Measurements from ENCODE around the gene CETN2.

Gene CETN2

DNA sequence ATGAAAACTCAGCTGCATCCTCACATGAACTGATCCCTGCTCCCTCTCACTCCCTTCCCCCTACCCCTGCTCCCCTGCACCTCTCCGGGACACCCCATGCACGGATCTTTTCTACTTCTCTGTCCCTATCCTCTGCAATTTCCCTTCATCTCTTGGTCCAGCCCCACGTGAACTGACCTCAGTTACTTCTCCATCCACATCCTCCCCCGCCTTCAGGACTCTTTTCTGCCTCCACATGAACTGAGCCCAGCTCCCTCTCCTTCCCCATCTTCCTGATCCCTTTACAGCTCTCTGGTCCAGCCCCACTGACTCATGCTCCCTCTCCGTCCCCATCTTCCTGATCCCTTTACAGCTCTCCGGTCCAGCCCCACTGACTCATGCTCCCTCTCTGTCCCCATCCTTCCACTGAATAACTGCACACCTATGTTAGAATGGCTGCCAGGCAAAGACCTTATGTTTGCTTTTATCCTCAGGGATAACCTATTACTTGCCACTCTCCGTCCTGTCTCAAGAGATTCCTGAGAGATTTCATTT, 5.6 kb downstream of the CETN2 start:
- no peaks in the 10 kb centered on the region for H3K27me3 ChIP-seq (ENCODE audit: control insufficient read depth, low read length)
- H3K9me2 ChIP-seq (replicated peaks; ENCODE audit: control insufficient read depth, low read length), result no peaks in the 10 kb centered on the region
- no peaks in the 10 kb centered on the region for H4K20me1 ChIP-seq (ENCODE audit: control insufficient read depth, insufficient read depth, low read depth, low read length)
- H3K4me2 ChIP-seq (ENCODE audit: low read length), result no peak overlapping the region
- no peak overlapping the region for H3K27ac ChIP-seq (ENCODE audit: low read depth, low read length)
- H3K4me3 ChIP-seq (ENCODE audit: low read length), result no peak overlapping the region
- H3K36me3 ChIP-seq (ENCODE audit: control insufficient read depth, low read length), result no peaks in the 10 kb centered on the region
- peaks cover 2% of the 10 kb centered on the region for H3K4me1 ChIP-seq (ENCODE audit: control insufficient read depth, low read length)
- no peaks in the 10 kb centered on the region for H3F3A ChIP-seq (ENCODE audit: control insufficient read depth, insufficient read depth)
- no peaks in the 10 kb centered on the region for H3K9me3 ChIP-seq (ENCODE audit: control insufficient read depth, insufficient read depth, low read length)
- H3K79me2 ChIP-seq (ENCODE audit: control insufficient read depth, low read length), result no peaks in the 10 kb centered on the region
- TF ChIP-seq, protein P1, sequence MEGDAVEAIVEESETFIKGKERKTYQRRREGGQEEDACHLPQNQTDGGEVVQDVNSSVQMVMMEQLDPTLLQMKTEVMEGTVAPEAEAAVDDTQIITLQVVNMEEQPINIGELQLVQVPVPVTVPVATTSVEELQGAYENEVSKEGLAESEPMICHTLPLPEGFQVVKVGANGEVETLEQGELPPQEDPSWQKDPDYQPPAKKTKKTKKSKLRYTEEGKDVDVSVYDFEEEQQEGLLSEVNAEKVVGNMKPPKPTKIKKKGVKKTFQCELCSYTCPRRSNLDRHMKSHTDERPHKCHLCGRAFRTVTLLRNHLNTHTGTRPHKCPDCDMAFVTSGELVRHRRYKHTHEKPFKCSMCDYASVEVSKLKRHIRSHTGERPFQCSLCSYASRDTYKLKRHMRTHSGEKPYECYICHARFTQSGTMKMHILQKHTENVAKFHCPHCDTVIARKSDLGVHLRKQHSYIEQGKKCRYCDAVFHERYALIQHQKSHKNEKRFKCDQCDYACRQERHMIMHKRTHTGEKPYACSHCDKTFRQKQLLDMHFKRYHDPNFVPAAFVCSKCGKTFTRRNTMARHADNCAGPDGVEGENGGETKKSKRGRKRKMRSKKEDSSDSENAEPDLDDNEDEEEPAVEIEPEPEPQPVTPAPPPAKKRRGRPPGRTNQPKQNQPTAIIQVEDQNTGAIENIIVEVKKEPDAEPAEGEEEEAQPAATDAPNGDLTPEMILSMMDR (IDR thresholded peaks at IDR 0.05; ENCODE audit: low read depth, low read length, poor library complexity, severe bottlenecking), result no peak
- TF ChIP-seq EZH2phosphoT487 (IDR thresholded peaks at IDR 0.05; ENCODE audit: borderline replicate concordance, low read length), result no peak

DNA sequence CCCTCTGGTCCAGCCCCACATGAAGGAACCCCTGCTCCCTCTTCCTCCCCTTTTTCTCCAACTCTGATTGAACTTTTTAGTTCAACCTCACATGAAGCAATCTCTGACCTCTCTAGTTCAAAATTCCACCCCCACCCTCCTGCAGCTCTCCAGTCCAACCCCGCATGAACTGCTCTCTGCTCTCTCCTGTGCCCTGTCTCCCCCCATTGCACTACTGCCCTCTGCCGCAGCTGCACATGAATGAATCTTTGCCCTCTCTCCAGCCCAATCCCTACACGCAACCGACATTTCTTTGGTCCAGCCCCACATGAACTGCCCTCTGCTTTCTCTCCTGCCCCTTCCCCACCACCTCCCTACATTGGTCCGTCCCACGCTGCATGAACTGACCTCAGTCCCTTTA, 6.9 kb downstream of the CETN2 start:
- Histone ChIP-seq H4K20me1 (ENCODE audit: control insufficient read depth, insufficient read depth, low read depth, low read length) (no peaks in the 10 kb centered on the region), H3K4me2 (ENCODE audit: low read length) (no peak overlapping the region), H3K4me3 (ENCODE audit: low read length) (no peak overlapping the region), H3F3A (ENCODE audit: control insufficient read depth, insufficient read depth) (no peaks in the 10 kb centered on the region), H3K9me2 (replicated peaks; ENCODE audit: control insufficient read depth, low read length) (no peaks in the 10 kb centered on the region), H3K27ac (ENCODE audit: low read depth, low read length) (no peak overlapping the region), H3K4me1 (ENCODE audit: control insufficient read depth, low read length) (no peaks in the 10 kb centered on the region; the same call in 1 of the 2 replicates), H3K27me3 (ENCODE audit: control insufficient read depth, low read length) (no peaks in the 10 kb centered on the region), H3K36me3 (ENCODE audit: control insufficient read depth, low read length) (no peaks in the 10 kb centered on the region), H3K9me3 (ENCODE audit: control insufficient read depth, insufficient read depth, low read length) (no peaks in the 10 kb centered on the region), H3K79me2 (ENCODE audit: control insufficient read depth, low read length) (no peaks in the 10 kb centered on the region)
- TF ChIP-seq, protein P1 (IDR thresholded peaks at IDR 0.05; ENCODE audit: low read depth, low read length, poor library complexity, severe bottlenecking), result no peak
- TF ChIP-seq EZH2phosphoT487 (IDR thresholded peaks at IDR 0.05; ENCODE audit: borderline replicate concordance, low read length), result no peak

DNA sequence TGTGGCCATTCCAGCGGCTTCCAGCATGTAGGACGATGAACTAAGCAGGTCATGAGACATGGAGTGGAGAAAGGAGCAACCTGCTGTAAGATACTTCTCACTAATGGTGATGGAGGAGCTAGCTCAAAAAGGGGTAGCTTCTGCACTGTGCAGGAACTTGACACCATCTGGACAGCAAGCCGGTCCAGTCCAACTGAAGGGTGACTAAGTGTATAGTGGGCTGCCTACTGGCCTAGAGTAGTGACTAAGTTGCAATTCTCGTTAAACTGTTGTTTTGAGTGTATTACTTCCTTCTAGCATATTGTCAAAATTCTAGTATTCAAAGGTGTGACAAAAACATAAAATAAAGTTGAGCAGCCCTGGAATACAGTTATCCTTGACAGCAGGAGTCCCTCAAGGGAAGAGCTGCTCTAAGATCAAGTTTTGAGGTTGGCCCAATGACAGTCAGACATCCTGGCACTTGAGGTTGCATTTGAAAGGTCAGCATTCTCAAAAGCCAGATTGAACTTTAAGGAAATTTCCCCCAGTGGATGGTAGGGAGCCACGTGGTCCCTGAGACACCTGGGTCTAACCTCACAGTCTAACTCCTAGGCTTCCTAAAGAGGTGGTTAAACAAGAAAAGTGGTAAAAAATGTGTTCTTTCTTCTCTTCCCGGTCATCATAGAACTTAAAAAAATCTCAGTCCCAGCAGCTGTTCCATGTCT, 8.0 kb downstream of the CETN2 start:
- H3K79me2 ChIP-seq (ENCODE audit: control insufficient read depth, low read length), result no peaks in the 10 kb centered on the region
- no peaks in the 10 kb centered on the region; the same call in 1 of the 2 replicates for H3K4me1 ChIP-seq (ENCODE audit: control insufficient read depth, low read length)
- H3K27ac ChIP-seq (ENCODE audit: low read depth, low read length), result no peak overlapping the region
- H3K9me2 ChIP-seq (replicated peaks; ENCODE audit: control insufficient read depth, low read length), result no peaks in the 10 kb centered on the region
- no peaks in the 10 kb centered on the region for H3K27me3 ChIP-seq (ENCODE audit: control insufficient read depth, low read length)
- H4K20me1 ChIP-seq (ENCODE audit: control insufficient read depth, insufficient read depth, low read depth, low read length), result no peaks in the 10 kb centered on the region
- no peaks in the 10 kb centered on the region for H3K36me3 ChIP-seq (ENCODE audit: control insufficient read depth, low read length)
- no peak overlapping the region for H3K4me3 ChIP-seq (ENCODE audit: low read length)
- H3K9me3 ChIP-seq (ENCODE audit: control insufficient read depth, insufficient read depth, low read length), result no peaks in the 10 kb centered on the region
- no peak overlapping the region for H3K4me2 ChIP-seq (ENCODE audit: low read length)
- H3F3A ChIP-seq (ENCODE audit: control insufficient read depth, insufficient read depth), result no peaks in the 10 kb centered on the region
- TF ChIP-seq EZH2phosphoT487 (IDR thresholded peaks at IDR 0.05; ENCODE audit: borderline replicate concordance, low read length), result no peak
- TF ChIP-seq, protein P1 (IDR thresholded peaks at IDR 0.05; ENCODE audit: low read depth, low read length, poor library complexity, severe bottlenecking), result no peak

All from DOHH2 (cell line).